Erythroblast (primary cell): ENCODE results near the gene PCBP3.

ENCODE experiments used
- GATA1 ChIP-seq: IDR thresholded peaks from 2 replicates; pipeline ENCODE4 v1.6.1; 2011; ENCODE audit warnings: low read depth, mild to moderate bottlenecking, control low read depth, low read length, moderate library complexity
- POLR2A ChIP-seq: IDR thresholded peaks from 2 replicates; pipeline ENCODE4 v1.6.1; 2011; ENCODE audit warnings: mild to moderate bottlenecking, low read length

DNA sequence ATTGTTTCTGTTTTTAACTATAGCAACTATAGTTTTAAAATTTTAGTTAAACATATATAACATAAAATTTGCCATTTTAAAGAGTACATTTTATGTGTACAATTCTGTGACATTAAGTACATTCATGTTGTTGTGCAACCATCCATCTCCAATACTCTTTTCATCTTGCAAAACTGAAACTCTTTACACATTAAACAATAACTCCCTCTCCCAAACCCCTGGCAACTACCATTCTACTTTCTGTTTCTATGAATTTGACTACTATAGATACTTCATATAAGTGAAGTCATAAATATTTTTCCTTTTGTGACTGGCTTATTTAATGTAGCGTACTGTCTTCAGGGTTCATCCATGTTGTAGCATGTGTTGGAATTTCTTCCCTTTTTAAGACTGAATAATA, 25.9 kb downstream of the PCBP3 start:
- TF ChIP-seq POLR2A, result no peak
- TF ChIP-seq GATA1, result no peak
